Keratinocyte (primary cell): ENCODE data around the gene CWF19L2. TPM values are rescaled to one million over a fixed set of nuclear protein-coding genes. Genes with fewer than 3 reads are reported as not detected.

Experiments
- DNase-seq: peaks from one replicate; pipeline ENCODE4 v3.0.0-alpha.2; 2011; ENCODE audit warnings: low read depth, missing footprints, low spot score
- FAIRE-seq: peaks from 2 replicates; lab custom pipeline; 2011; peaks lifted over from hg19 to GRCh38; lab: Jason Lieb, UNC
- H2AFZ ChIP-seq: 2 replicates; pipeline ENCODE4 v1.6.0; 2012; ENCODE audit warnings: low read length, control low read depth, inconsistent platforms; ENCODE audit not compliant: control insufficient read depth
- H3K27ac ChIP-seq: 2 replicates; pipeline ENCODE4 v1.5.1; 2011; ENCODE audit warnings: low read length; ENCODE audit not compliant: control insufficient read depth, insufficient read depth
- H3K27me3 ChIP-seq: 3 replicates; pipeline ENCODE4 v1.6.0; 2011; ENCODE audit warnings: low read length; ENCODE audit not compliant: control insufficient read depth, insufficient read depth; ENCODE audit errors: extremely low read depth
- H3K36me3 ChIP-seq, 2 experiments: 2 replicates in 1 of 2; 3 replicates in 1 of 2; pipeline ENCODE4 v1.5.1; 2011; ENCODE audit warnings: low read length in 2 of 2, mild to moderate bottlenecking in 1 of 2; ENCODE audit not compliant: control insufficient read depth in 2 of 2, insufficient read depth in 2 of 2; ENCODE audit errors: extremely low read depth in 1 of 2
- H3K4me1 ChIP-seq: 3 replicates; pipeline ENCODE4 v1.5.1; 2011; ENCODE audit warnings: low read length; ENCODE audit not compliant: control insufficient read depth, insufficient read depth; ENCODE audit errors: extremely low read depth
- H3K4me2 ChIP-seq: 3 replicates; pipeline ENCODE4 v1.6.0; 2011; ENCODE audit warnings: low read depth, low read length; ENCODE audit not compliant: control insufficient read depth, insufficient read depth; ENCODE audit errors: extremely low read depth
- H3K4me3 ChIP-seq, 3 experiments: fragments of 200-600 bp in 1 of 3; sonication (generic) in 1 of 3; 2 replicates in 2 of 3; 3 replicates in 1 of 3; pipeline ENCODE4 v1.5.1; 2011 to 2016; ENCODE audit warnings: low read length in 3 of 3, mild to moderate bottlenecking in 3 of 3, control low read depth in 2 of 3, inconsistent platforms in 1 of 3, low read depth in 1 of 3, mixed read lengths in 1 of 3, mixed run types in 1 of 3, moderate library complexity in 1 of 3; ENCODE audit not compliant: control insufficient read depth in 2 of 3, insufficient read depth in 2 of 3; ENCODE audit errors: extremely low read depth in 1 of 3
- H3K79me2 ChIP-seq: 2 replicates; pipeline ENCODE4 v1.6.0; 2012; ENCODE audit warnings: low read length; ENCODE audit not compliant: control insufficient read depth, insufficient read depth
- H3K9ac ChIP-seq: 3 replicates; pipeline ENCODE4 v1.6.0; 2011; ENCODE audit warnings: low read length; ENCODE audit not compliant: control insufficient read depth, insufficient read depth; ENCODE audit errors: extremely low read depth
- H3K9me1 ChIP-seq: 3 replicates; pipeline ENCODE4 v1.6.0; 2011; ENCODE audit warnings: low read length; ENCODE audit not compliant: control insufficient read depth, insufficient read depth; ENCODE audit errors: extremely low read depth
- H3K9me3 ChIP-seq: 2 replicates; pipeline ENCODE4 v1.5.1; 2012; ENCODE audit warnings: low read depth, low read length; ENCODE audit not compliant: control insufficient read depth
- H4K20me1 ChIP-seq: 3 replicates; pipeline ENCODE4 v1.6.0; 2011; ENCODE audit warnings: low read length; ENCODE audit not compliant: control insufficient read depth, insufficient read depth; ENCODE audit errors: extremely low read depth
- EZH2 ChIP-seq: IDR thresholded peaks from one replicate; pipeline ENCODE4 v1.6.1; 2012; ENCODE audit warnings: inconsistent platforms, mild to moderate bottlenecking, low read length, moderate library complexity
- dilution Hi-C: fragments of 300-500 bp; cut with MboI; formaldehyde crosslinking; loops from one replicate; pipeline ENCODE4 v1.7.0; 2020; ENCODE audit warnings: low sequenced_read_pairs; ENCODE audit not compliant: extremely low pct_ligation_motif_present
- polyA plus RNA-seq, 5 experiments: library from polyadenylated mRNA; depleted of rRNA in 3 of 5; stranded (reverse) in 3 of 5; stranded (forward) in 1 of 5; unstranded in 1 of 5; fragments of >200 nt; gene quantifications; 1 replicate in 1 of 5; 2 replicates in 3 of 5; 3 replicates in 1 of 5; pipeline versions ENCODE4 v1.2.1 to v1.2.3, GENCODE V29; 2011 to 2012; ENCODE audit warnings: missing spikeins in 2 of 5, low read depth in 1 of 5, low replicate concordance in 1 of 5
- TF ChIP-seq, protein P1 (sequence below), 3 experiments: IDR thresholded peaks in 1 of 3; conservative IDR thresholded peaks in 1 of 3; optimal IDR thresholded peaks in 1 of 3; 2 replicates in 2 of 3; 3 replicates in 1 of 3; pipeline versions ENCODE3 to v1.5.1; 2011; ENCODE audit warnings: low read length in 3 of 3, mild to moderate bottlenecking in 3 of 3, moderate library complexity in 2 of 3, control low read depth in 1 of 3, inconsistent platforms in 1 of 3; ENCODE audit not compliant: insufficient read depth in 2 of 3; ENCODE audit errors: extremely low read depth in 1 of 3

CWF19L2 gene
- polyA plus RNA-seq, 1 donor (not counting 4 experiments of a cell fraction or from before 2014, with no cell fraction given), result 6.2 TPM

DNA sequence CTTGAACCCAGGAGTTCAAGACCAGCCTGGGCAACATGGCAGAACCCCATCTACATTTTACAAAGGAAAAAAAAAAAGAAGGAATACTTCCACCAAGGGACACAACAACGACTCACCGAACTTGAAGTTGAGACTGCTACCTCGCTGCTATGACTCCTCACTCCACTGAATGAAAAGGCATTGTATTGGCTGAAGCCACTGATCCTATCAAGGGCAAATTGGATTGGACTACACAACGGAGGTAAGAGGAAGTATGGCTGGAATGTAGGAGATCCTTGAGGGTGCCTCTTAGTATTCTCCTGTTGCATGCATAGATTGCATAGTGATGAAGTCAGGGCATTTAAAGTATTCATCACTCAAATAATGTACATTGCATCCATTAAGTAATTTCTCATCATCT is 97.9 kb downstream of the CWF19L2 start:
- dilution Hi-C loops, result no loop called here
- H3K36me3 ChIP-seq, result no peaks in the 10 kb centered on the region
- no peaks in the 10 kb centered on the region for H3K9me3 ChIP-seq
- no peaks in the 10 kb centered on the region for H3K79me2 ChIP-seq
- H3K27ac ChIP-seq, result no peak overlapping the region
- DNase-seq (no peak), FAIRE-seq (no peak)
- TF ChIP-seq, protein P1, sequence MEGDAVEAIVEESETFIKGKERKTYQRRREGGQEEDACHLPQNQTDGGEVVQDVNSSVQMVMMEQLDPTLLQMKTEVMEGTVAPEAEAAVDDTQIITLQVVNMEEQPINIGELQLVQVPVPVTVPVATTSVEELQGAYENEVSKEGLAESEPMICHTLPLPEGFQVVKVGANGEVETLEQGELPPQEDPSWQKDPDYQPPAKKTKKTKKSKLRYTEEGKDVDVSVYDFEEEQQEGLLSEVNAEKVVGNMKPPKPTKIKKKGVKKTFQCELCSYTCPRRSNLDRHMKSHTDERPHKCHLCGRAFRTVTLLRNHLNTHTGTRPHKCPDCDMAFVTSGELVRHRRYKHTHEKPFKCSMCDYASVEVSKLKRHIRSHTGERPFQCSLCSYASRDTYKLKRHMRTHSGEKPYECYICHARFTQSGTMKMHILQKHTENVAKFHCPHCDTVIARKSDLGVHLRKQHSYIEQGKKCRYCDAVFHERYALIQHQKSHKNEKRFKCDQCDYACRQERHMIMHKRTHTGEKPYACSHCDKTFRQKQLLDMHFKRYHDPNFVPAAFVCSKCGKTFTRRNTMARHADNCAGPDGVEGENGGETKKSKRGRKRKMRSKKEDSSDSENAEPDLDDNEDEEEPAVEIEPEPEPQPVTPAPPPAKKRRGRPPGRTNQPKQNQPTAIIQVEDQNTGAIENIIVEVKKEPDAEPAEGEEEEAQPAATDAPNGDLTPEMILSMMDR (optimal IDR thresholded peaks at IDR 0.05 in 1 of 3, IDR thresholded peaks at IDR 0.05 in 1 of 3, conservative IDR thresholded peaks at IDR 0.05 in 1 of 3; ENCODE audit: extremely low read depth in 1 of 3, insufficient read depth in 2 of 3, low read length in 3 of 3), result no peak
- TF ChIP-seq EZH2, result no peak
- no peak overlapping the region for H2AFZ ChIP-seq
- no peaks in the 10 kb centered on the region for H4K20me1 ChIP-seq
- no peak overlapping the region for H3K4me3 ChIP-seq
- H3K4me2 ChIP-seq, result no peak overlapping the region
- no peak overlapping the region for H3K9ac ChIP-seq
- no peaks in the 10 kb centered on the region for H3K4me1 ChIP-seq
- no peaks in the 10 kb centered on the region for H3K27me3 ChIP-seq
- no peaks in the 10 kb centered on the region for H3K9me1 ChIP-seq

DNA sequence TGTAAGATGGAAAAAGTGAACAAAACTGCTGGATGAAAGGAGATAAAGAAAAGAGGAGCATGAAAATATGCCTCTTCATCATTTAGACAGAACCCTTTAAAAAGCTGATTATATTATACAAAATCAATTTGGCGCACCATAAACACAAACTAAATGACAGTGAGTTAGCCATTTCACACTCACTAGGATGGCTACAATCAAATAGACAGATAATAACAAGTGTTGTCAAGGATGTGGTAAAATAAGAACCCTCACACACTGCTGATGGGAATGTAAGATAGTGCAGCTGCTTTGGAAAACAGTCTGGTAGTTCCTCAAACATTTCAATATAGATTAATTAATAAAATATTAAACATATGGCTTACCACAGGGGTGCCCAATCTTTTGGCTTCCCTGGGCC is 99.7 kb downstream of the CWF19L2 start:
- H4K20me1 ChIP-seq, result no peaks in the 10 kb centered on the region
- H3K79me2 ChIP-seq, result no peaks in the 10 kb centered on the region
- no peak overlapping the region for H3K4me2 ChIP-seq
- no peaks in the 10 kb centered on the region for H3K9me3 ChIP-seq
- dilution Hi-C loops, result no loop called here
- no peak overlapping the region for H3K27ac ChIP-seq
- no peak overlapping the region for H3K9ac ChIP-seq
- no peaks in the 10 kb centered on the region for H3K27me3 ChIP-seq
- H3K4me3 ChIP-seq, result no peak overlapping the region
- H3K36me3 ChIP-seq, result no peaks in the 10 kb centered on the region
- TF ChIP-seq, protein P1 (optimal IDR thresholded peaks at IDR 0.05 in 1 of 3, IDR thresholded peaks at IDR 0.05 in 1 of 3, conservative IDR thresholded peaks at IDR 0.05 in 1 of 3; ENCODE audit: extremely low read depth in 1 of 3, insufficient read depth in 2 of 3, low read length in 3 of 3), result no peak
- TF ChIP-seq EZH2, result no peak
- no peaks in the 10 kb centered on the region for H3K4me1 ChIP-seq
- H2AFZ ChIP-seq, result no peak overlapping the region
- no peak for FAIRE-seq
- no peaks in the 10 kb centered on the region for H3K9me1 ChIP-seq
- no peak for DNase-seq
